HCT116 (cell line): ENCODE data around the gene FBXL17. TPM values are rescaled to one million over a fixed set of nuclear protein-coding genes. Genes with fewer than 3 reads are reported as not detected.

Experiments used
- ATAC-seq: fragments of 200-7000 bp; cut with Tn5 transposase; 2 replicates; pipeline ENCODE4 v1.9.1; 2020; ENCODE audit warnings: mild to moderate bottlenecking, moderate library complexity
- BruUV-seq: library from RNA; stranded (reverse); fragments of 400-500 nt; replicated peaks from 2 replicates; lab custom pipeline; 2021; lab: Mats Ljungman, UMichigan
- CTCF ChIA-PET: fragments of 300-600 bp; sonication (Branson Sonifier 250); formaldehyde crosslinking; loops from one replicate; lab custom pipeline; 2021; ENCODE audit warnings: antibody characterized with exemption; lab: Charles Lee
- POLR2A ChIA-PET: fragments of 300-600, 350-600 bp; sonication (Branson Sonifier 250); formaldehyde crosslinking; loops from one replicate; lab custom pipeline; 2021; ENCODE audit warnings: antibody characterized with exemption; lab: Charles Lee
- RAD21 ChIA-PET, 2 experiments: fragments of 300-600 bp; sonication (Branson Sonifier 250); formaldehyde crosslinking; loops; one replicate each; lab custom pipeline; 2023; ENCODE audit warnings: low total read pairs in 2 of 2; ENCODE audit not compliant: uncharacterized antibody in 2 of 2, unreplicated experiment in 2 of 2, low non-redundant PET in 1 of 2; lab: Charles Lee
- DNase-seq: peaks from one replicate; pipeline ENCODE4 v3.0.0-alpha.2; 2010; ENCODE audit warnings: low read depth, low spot score
- H2AFZ ChIP-seq: fragments of 200-600 bp; shearing (Covaris generic), sonication (generic); 2 replicates; pipeline ENCODE4 v1.6.1; 2017; ENCODE audit warnings: low read depth, mixed run types, mixed read lengths, antibody characterized with exemption, low read length; ENCODE audit not compliant: poor library complexity, severe bottlenecking
- H3K27ac ChIP-seq: 2 replicates; pipeline ENCODE4 v1.5.1; 2012; ENCODE audit warnings: low read depth, low read length
- H3K27me3 ChIP-seq: fragments of 200-600 bp; sonication (generic); 2 replicates; pipeline ENCODE4 v1.6.1; 2016; ENCODE audit warnings: mixed run types, low read length, mixed read lengths; ENCODE audit not compliant: insufficient read depth
- H3K36me3 ChIP-seq, 2 experiments: fragments of 200-500 bp in 1 of 2; fragments of 200-600 bp in 1 of 2; sonication (Bioruptor generic) in 1 of 2; sonication (generic) in 1 of 2; 2 replicates each; pipeline versions ENCODE4 v1.5.1 to v1.6.1; 2014 to 2016; ENCODE audit warnings: low read length in 2 of 2, inconsistent platforms in 1 of 2, mixed read lengths in 1 of 2, mixed run types in 1 of 2; ENCODE audit not compliant: insufficient read depth in 2 of 2, control insufficient read depth in 1 of 2
- H3K4me1 ChIP-seq, 2 experiments: fragments of 200-600 bp in 1 of 2; sonication (generic) in 1 of 2; 2 replicates each; pipeline versions ENCODE4 v1.5.1 to v1.6.1; 2012 to 2017; ENCODE audit warnings: low read length in 2 of 2, inconsistent platforms in 1 of 2, mild to moderate bottlenecking in 1 of 2, mixed read lengths in 1 of 2, mixed run types in 1 of 2, moderate library complexity in 1 of 2; ENCODE audit not compliant: insufficient read depth in 2 of 2, control insufficient read depth in 1 of 2
- H3K4me2 ChIP-seq: fragments of 200-600 bp; sonication (generic); 2 replicates; pipeline ENCODE4 v1.6.1; 2017; ENCODE audit warnings: mixed run types, low read length, mixed read lengths
- H3K4me3 ChIP-seq, 2 experiments: fragments of 200-600 bp in 1 of 2; sonication (generic) in 1 of 2; replicated peaks in 1 of 2; 2 replicates each; pipeline ENCODE4 v1.5.1; 2011 to 2016; ENCODE audit warnings: low read length in 2 of 2, control low read depth in 1 of 2, low read depth in 1 of 2, mild to moderate bottlenecking in 1 of 2, mixed read lengths in 1 of 2, mixed run types in 1 of 2
- H3K79me2 ChIP-seq: fragments of 200-600 bp; sonication (generic); 2 replicates; pipeline ENCODE4 v1.6.1; 2017; ENCODE audit warnings: mild to moderate bottlenecking, mixed run types, low read length, moderate library complexity, mixed read lengths; ENCODE audit not compliant: insufficient read depth
- H3K9ac ChIP-seq: fragments of 200-600 bp; sonication (generic); 2 replicates; pipeline ENCODE4 v1.6.1; 2016; ENCODE audit warnings: low read length, mixed read lengths
- H3K9me2 ChIP-seq: fragments of 200-600 bp; sonication (generic), shearing (Covaris generic); 2 replicates; pipeline ENCODE4 v1.6.1; 2017; ENCODE audit warnings: mixed run types, mild to moderate bottlenecking, moderate library complexity; ENCODE audit not compliant: insufficient read depth
- H3K9me3 ChIP-seq, 2 experiments: fragments of 200-500 bp in 1 of 2; fragments of 200-600 bp in 1 of 2; sonication (Bioruptor generic) in 1 of 2; sonication (generic) in 1 of 2; 2 replicates each; pipeline ENCODE4 v1.6.1; 2014 to 2017; ENCODE audit warnings: low read length in 2 of 2, mixed read lengths in 2 of 2, inconsistent platforms in 1 of 2, low read depth in 1 of 2, mild to moderate bottlenecking in 1 of 2, mixed run types in 1 of 2, moderate library complexity in 1 of 2; ENCODE audit not compliant: control insufficient read depth in 1 of 2, insufficient read depth in 1 of 2
- H4K20me1 ChIP-seq: fragments of 200-600 bp; sonication (generic), shearing (Covaris generic); 2 replicates; pipeline ENCODE4 v1.6.1; 2017; ENCODE audit warnings: mixed run types, mild to moderate bottlenecking, moderate library complexity; ENCODE audit not compliant: insufficient read depth
- CBX3 ChIP-seq: IDR thresholded peaks from 2 replicates; pipeline ENCODE4 v1.6.1; 2012; ENCODE audit warnings: low read depth
- CEBPB ChIP-seq: IDR thresholded peaks from 2 replicates; pipeline ENCODE4 v1.6.1; 2012; ENCODE audit warnings: low read depth
- ELF1 ChIP-seq: IDR thresholded peaks from 2 replicates; pipeline ENCODE4 v1.6.1; 2012; ENCODE audit warnings: low read depth, borderline replicate concordance
- EZH2phosphoT487 ChIP-seq: fragments of 200-600 bp; IDR thresholded peaks from 2 replicates; pipeline ENCODE4 v1.6.1; 2018; ENCODE audit warnings: antibody characterized with exemption, borderline replicate concordance
- FOSL1 ChIP-seq: IDR thresholded peaks from 2 replicates; pipeline ENCODE4 v1.6.1; 2012; ENCODE audit warnings: low read depth
- POLR2A ChIP-seq: IDR thresholded peaks from 2 replicates; pipeline ENCODE4 v1.7.0; 2011; ENCODE audit warnings: borderline replicate concordance; ENCODE audit not compliant: insufficient read depth, insufficient read length; ENCODE audit errors: extremely low read depth
- POLR2AphosphoS5 ChIP-seq: IDR thresholded peaks from 2 replicates; pipeline ENCODE4 v1.6.1; 2011; ENCODE audit warnings: mild to moderate bottlenecking, low read depth, low read length, moderate library complexity
- TCF7L2 ChIP-seq: IDR thresholded peaks from 2 replicates; pipeline ENCODE4 v1.7.0; 2011; ENCODE audit warnings: borderline replicate concordance, inconsistent platforms; ENCODE audit not compliant: insufficient read depth, insufficient read length; ENCODE audit errors: extremely low read depth
- ZFX ChIP-seq: fragments of 450-650 bp; IDR thresholded peaks from 2 replicates; pipeline ENCODE4 v1.6.1; 2017
- intact Hi-C: fragments of 100-400 bp; cut with micrococcal nuclease; formaldehyde crosslinking; loops from 2 replicates; pipeline ENCODE4 v1.10.0; 2022
- total RNA-seq: library from RNA; stranded (reverse); gene quantifications from one replicate; pipeline ENCODE4 v1.2.1, GENCODE V29; 2021; ENCODE audit not compliant: unreplicated experiment
- TF ChIP-seq, protein P1 (sequence below): IDR thresholded peaks from 2 replicates; pipeline ENCODE4 v1.6.1; 2012
- TF ChIP-seq, protein P2 (sequence below), 3 experiments: fragments of 200-600 bp in 1 of 3; sonication (generic) in 1 of 3; IDR thresholded peaks in 2 of 3; conservative IDR thresholded peaks in 1 of 3; 2 replicates each; pipeline ENCODE4 v1.5.1; 2012 to 2017; ENCODE audit warnings: low read depth in 2 of 3, low read length in 2 of 3, antibody characterized with exemption in 1 of 3, borderline replicate concordance in 1 of 3, control low read depth in 1 of 3, mild to moderate bottlenecking in 1 of 3, mixed read lengths in 1 of 3, mixed run types in 1 of 3, moderate library complexity in 1 of 3; ENCODE audit not compliant: insufficient read depth in 1 of 3
- TF ChIP-seq, protein P3 (sequence below): IDR thresholded peaks from 2 replicates; pipeline ENCODE4 v1.6.1; 2012

The FBXL17 gene
- total RNA-seq, 1 experiment from 2014 or later: 9.4 TPM

DNA sequence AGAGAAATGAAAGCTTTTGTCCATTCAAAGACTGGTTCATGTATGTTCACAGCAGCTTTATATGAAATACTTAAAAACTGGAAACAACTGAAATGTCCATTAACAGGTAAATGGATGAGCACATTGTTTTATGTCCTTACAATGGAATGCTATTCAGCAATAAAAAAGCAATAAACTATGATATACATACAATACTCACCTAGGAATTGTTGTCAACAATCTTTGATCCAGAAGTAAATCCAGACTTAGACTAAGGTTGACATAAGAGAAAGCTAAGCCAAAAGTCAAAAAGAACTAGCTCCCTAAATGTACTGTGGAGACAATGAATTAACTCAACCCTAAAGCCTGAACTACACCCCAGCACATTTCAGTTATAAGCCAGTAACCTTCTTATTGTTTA, 54.9 kb downstream of the FBXL17 start:
- Histone ChIP-seq H3K9ac (no peak overlapping the region), H3K27me3 (no peaks in the 10 kb centered on the region), H2AFZ (no peak overlapping the region), H3K79me2 (no peaks in the 10 kb centered on the region), H3K9me2 (no peaks in the 10 kb centered on the region), H3K27ac (no peak overlapping the region), H3K36me3 (no peaks in the 10 kb centered on the region), H4K20me1 (no peaks in the 10 kb centered on the region), H3K4me3 (no peak overlapping the region), H3K4me1 (no peaks in the 10 kb centered on the region), H3K4me2 (no peak overlapping the region), H3K9me3 (no peaks in the 10 kb centered on the region)
- TF ChIP-seq ELF1 (no peak), FOSL1 (no peak), POLR2AphosphoS5 (no peak), EZH2phosphoT487 (no peak), POLR2A (no peak), CEBPB (no peak), ZFX (no peak), TCF7L2 (no peak), CBX3 (no peak)
- TF ChIP-seq, protein P1, sequence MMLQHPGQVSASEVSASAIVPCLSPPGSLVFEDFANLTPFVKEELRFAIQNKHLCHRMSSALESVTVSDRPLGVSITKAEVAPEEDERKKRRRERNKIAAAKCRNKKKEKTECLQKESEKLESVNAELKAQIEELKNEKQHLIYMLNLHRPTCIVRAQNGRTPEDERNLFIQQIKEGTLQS: no peak
- TF ChIP-seq, protein P2, sequence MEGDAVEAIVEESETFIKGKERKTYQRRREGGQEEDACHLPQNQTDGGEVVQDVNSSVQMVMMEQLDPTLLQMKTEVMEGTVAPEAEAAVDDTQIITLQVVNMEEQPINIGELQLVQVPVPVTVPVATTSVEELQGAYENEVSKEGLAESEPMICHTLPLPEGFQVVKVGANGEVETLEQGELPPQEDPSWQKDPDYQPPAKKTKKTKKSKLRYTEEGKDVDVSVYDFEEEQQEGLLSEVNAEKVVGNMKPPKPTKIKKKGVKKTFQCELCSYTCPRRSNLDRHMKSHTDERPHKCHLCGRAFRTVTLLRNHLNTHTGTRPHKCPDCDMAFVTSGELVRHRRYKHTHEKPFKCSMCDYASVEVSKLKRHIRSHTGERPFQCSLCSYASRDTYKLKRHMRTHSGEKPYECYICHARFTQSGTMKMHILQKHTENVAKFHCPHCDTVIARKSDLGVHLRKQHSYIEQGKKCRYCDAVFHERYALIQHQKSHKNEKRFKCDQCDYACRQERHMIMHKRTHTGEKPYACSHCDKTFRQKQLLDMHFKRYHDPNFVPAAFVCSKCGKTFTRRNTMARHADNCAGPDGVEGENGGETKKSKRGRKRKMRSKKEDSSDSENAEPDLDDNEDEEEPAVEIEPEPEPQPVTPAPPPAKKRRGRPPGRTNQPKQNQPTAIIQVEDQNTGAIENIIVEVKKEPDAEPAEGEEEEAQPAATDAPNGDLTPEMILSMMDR (IDR thresholded peaks at IDR 0.05 in 2 of 3, conservative IDR thresholded peaks at IDR 0.05 in 1 of 3; ENCODE audit: borderline replicate concordance in 1 of 3, insufficient read depth in 1 of 3, low read depth in 2 of 3, low read length in 2 of 3): no peak
- TF ChIP-seq, protein P3, sequence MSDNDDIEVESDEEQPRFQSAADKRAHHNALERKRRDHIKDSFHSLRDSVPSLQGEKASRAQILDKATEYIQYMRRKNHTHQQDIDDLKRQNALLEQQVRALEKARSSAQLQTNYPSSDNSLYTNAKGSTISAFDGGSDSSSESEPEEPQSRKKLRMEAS: no peak
- DNase-seq (no peak), ATAC-seq (no peak)
- ChIA-PET RAD21 (no interaction called here), POLR2A (no interaction called here), CTCF (no interaction called here)
- BruUV-seq: no TSS peak
- intact Hi-C loops: no loop called here
